ENCODE data around the gene DNAJC17.

DNAJC17 gene

GRCh38 chr15:40743485-40743901 is 63.8 kb downstream of the DNAJC17 start:
- DNase-seq (ENCODE audit: low read depth, low spot score): no peak

DNA sequence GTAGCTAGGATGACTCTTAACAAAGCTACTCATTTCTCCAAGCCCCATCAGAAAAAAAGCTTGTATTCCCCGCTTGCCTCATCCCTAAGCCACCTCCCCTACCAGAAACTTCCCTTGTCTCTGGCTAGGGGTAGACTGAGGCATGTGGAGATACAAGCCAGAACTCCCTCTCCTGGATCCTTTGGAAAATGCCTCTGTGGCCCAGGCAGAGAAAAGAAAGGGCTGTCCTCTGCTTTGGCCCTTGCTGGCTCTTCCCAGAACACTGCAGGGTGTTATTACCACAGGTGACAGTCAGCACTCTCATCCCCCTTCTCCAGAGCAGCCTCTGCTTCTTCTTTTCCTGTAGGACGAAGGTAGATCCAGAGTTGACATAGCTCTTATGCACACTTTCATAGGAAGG is 67.4 kb downstream of the DNAJC17 start:
- no peak for DNase-seq (ENCODE audit: low read depth, low spot score)

GRCh38 chr15:40739047-40739446 is 68.2 kb downstream of the DNAJC17 start:
- peak; percentile 68 for DNase-seq (ENCODE audit: low read depth, low spot score)

- no peak for DNase-seq (ENCODE audit: low read depth, low spot score)
Observed at GRCh38 chr15:40737048-40737447, 70.2 kb downstream of the DNAJC17 start.

DNA sequence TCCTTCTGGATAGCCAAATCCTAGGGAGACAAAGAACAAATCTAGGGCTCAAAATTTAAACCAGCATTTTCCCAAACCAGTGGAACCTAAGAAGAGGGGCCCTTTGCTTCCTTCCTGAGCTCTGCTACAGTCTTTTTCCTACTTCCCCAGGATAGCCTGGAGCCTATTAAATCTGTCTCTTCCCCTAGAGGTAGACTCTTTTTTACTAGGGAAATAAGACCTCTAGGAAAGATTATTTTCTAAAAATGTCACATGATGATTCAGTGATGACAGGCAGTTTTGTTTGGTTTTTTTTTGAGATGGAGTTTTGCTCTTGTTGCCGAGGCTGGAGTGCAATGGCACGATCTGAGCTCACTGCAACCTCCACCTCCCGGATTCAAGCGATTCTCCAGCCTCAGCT is 70.7 kb downstream of the DNAJC17 start:
- DNase-seq (ENCODE audit: low read depth, low spot score): no peak

GRCh38 chr15:40731034-40731433 is 76.2 kb downstream of the DNAJC17 start:
- no peak for DNase-seq (ENCODE audit: low read depth, low spot score)

DNA sequence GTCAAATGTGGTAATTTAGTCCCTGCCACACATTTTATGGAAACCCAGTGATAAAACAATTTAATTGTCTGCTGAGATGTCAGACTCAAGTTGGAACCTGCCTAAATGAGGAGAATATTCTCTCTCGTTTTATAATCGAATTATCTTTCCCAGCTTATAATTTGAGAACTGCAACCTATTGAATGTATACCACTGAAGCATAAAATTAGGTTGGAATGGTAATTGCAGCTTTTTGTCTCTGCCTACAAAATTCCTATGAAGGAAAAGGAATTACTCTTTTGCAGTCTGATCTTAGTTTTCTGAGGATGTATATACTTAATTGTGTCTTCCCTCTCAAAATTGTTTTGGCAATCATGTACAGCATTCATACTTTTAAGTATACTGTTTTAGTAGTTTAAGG is 83.4 kb downstream of the DNAJC17 start:
- DNase-seq (ENCODE audit: low read depth, low spot score): no peak

GRCh38 chr15:40722934-40723333 is 84.3 kb downstream of the DNAJC17 start:
- no peak for DNase-seq (ENCODE audit: low read depth, low spot score)

GRCh38 chr15:40722354-40722753 is 84.9 kb downstream of the DNAJC17 start:
- no peak for DNase-seq (ENCODE audit: low read depth, low spot score)

DNA sequence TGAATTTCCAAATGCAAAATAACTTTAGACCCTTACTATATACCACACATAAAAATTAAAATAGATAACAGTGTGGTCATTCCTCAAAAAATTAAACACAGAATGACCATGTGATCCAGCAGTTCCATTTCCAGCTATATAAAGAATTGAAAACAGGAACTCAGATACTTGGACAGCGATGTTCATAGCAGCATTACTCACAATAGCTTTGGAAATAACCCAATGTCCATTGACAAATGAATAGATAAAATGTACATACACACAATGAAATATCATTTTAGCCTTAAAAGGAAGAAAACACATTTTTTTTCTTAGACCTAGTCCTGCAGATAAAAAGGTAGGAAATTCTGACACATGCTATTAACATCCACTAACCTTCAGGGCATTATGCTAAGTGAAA is 85.6 kb downstream of the DNAJC17 start:
- no peak for DNase-seq (ENCODE audit: low read depth, low spot score)

DNA sequence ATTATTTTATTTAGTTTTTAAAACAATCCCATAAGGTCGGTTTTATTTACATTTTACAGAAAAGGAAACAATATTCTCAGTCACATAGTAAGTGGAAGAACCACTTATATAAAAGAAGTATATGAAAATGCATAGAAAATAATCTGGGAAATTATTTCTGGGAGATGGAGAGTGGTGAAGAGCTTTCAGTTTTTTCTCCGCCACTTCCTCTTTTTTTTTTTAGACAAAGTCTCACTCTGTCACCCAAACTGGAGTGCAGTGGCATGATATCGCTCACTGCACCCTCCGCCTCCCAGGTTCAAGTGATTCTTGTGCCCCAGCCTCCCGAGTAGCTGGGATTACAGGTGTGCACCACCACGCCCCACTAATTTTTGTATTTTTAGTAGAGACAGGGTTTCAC is 91.1 kb downstream of the DNAJC17 start:
- DNase-seq (ENCODE audit: low read depth, low spot score): no peak

Data from iPS DF 19.7 (cell line).